ENCODE results near the gene IQCK. TPM values are rescaled to one million over a fixed set of nuclear protein-coding genes. Genes with fewer than 3 reads are reported as not detected.

IQCK gene
- total RNA-seq, 1 experiment from 2014 or later = 15.5 TPM

- Histone ChIP-seq H3K4me3 (ENCODE audit: low read depth in 2 of 2, low read length in 2 of 2) (no peak overlapping the region), H3K9me3 (ENCODE audit: control insufficient read depth, insufficient read depth, low read depth, low read length) (no peaks in the 10 kb centered on the region), H3K36me3 (ENCODE audit: control insufficient read depth, insufficient read depth, low read length) (no peaks in the 10 kb centered on the region), H3K27ac (ENCODE audit: low read length) (peak overlapping the region; percentile 5; the same call in 1 of the 2 replicates), H3K4me1 (ENCODE audit: control insufficient read depth, insufficient read depth, low read length) (peaks cover 15% of the 10 kb centered on the region), H3K27me3 (ENCODE audit: control insufficient read depth, insufficient read depth, low read length) (no peaks in the 10 kb centered on the region)
- in situ Hi-C loops (cut with HindIII; ENCODE audit: low pct_unique_long_range_greater_than_20kb, low sequenced_read_pairs) = no loop called here
- no peak for ATAC-seq
- intact Hi-C loops (cut with micrococcal nuclease; ENCODE audit: unreplicated experiment) = no loop called here
- BruUV-seq (replicated peaks) = no TSS peak
- ChIA-PET POLR2A (interaction anchor here (0.6 kb wide), 1 partner anchor 10 kb away, joined by 3 read pairs; no protein-coding TSS in a partner anchor), CTCF (no interaction called here)
- TF ChIP-seq TCF7L2 (IDR thresholded peaks at IDR 0.05; ENCODE audit: low read depth, low read length) (no peak), CTCF (IDR thresholded peaks at IDR 0.05) (no peak), REST (IDR thresholded peaks at IDR 0.05; ENCODE audit: insufficient read depth in 1 of 2, low read depth in 2 of 2, low read length in 1 of 2) (no peak), POLR2AphosphoS5 (IDR thresholded peaks at IDR 0.05; ENCODE audit: low read depth, low read length) (no peak), SIN3A (IDR thresholded peaks at IDR 0.05; ENCODE audit: borderline replicate concordance, insufficient read depth, low read depth, low read length) (no peak)
- no peak for DNase-seq (ENCODE audit: low read depth, low spot score)
These were observed 91.1 kb downstream of the IQCK start for GRCh38 chr16:19809121-19809635.

DNA sequence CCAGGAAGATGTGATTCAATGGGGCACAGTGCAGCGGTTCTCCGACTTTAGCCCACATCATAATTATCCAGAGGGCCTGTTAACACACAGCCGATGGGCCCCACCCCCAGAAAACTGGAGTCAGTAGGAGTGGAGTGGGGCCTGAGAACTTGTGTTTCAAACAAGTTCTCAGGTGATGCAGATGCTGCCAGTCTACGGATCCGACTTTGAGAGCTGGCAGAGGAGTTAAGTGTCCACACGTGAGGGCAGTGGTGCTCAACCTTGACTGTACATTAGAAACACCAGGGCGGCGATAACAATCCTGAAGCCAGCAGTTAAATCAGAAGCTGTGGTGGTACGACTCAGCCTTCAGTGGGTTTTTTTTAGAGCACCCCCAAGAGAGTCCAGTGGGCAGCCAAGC is 91.6 kb downstream of the IQCK start:
- in situ Hi-C loops (cut with HindIII; ENCODE audit: low pct_unique_long_range_greater_than_20kb, low sequenced_read_pairs) (no loop called here), intact Hi-C loops (cut with micrococcal nuclease; ENCODE audit: unreplicated experiment) (no loop called here)
- DNase-seq (ENCODE audit: low read depth, low spot score) (no peak), ATAC-seq (no peak)
- Histone ChIP-seq H3K4me1 (ENCODE audit: control insufficient read depth, insufficient read depth, low read length) (peaks cover 14% of the 10 kb centered on the region), H3K27me3 (ENCODE audit: control insufficient read depth, insufficient read depth, low read length) (no peaks in the 10 kb centered on the region), H3K36me3 (ENCODE audit: control insufficient read depth, insufficient read depth, low read length) (no peaks in the 10 kb centered on the region), H3K9me3 (ENCODE audit: control insufficient read depth, insufficient read depth, low read depth, low read length) (no peaks in the 10 kb centered on the region), H3K27ac (ENCODE audit: low read length) (peak overlapping the region; percentile 5; the same call in 1 of the 2 replicates), H3K4me3 (ENCODE audit: low read depth in 2 of 2, low read length in 2 of 2) (no peak overlapping the region)
- no TSS peak for BruUV-seq (replicated peaks)
- no peak for TF ChIP-seq CTCF (IDR thresholded peaks at IDR 0.05)
- no peak for TF ChIP-seq TCF7L2 (IDR thresholded peaks at IDR 0.05; ENCODE audit: low read depth, low read length)
- no peak for TF ChIP-seq REST (IDR thresholded peaks at IDR 0.05; ENCODE audit: insufficient read depth in 1 of 2, low read depth in 2 of 2, low read length in 1 of 2)
- no peak for TF ChIP-seq POLR2AphosphoS5 (IDR thresholded peaks at IDR 0.05; ENCODE audit: low read depth, low read length)
- TF ChIP-seq SIN3A (IDR thresholded peaks at IDR 0.05; ENCODE audit: borderline replicate concordance, insufficient read depth, low read depth, low read length) = no peak
- CTCF ChIA-PET = interaction anchor here (0.7 kb wide), 1 partner anchor 66 kb away, joined by 5 read pairs; no protein-coding TSS in a partner anchor
- POLR2A ChIA-PET = interaction anchor here (0.6 kb wide), 1 partner anchor 9 kb away, joined by 3 read pairs; no protein-coding TSS in a partner anchor

Data from Panc1 (cell line).